Measurements from ENCODE around the gene FOXA2.
"Not testable (repeated sequence)": the region's sequence is repeated elsewhere in the genome, so short reads cannot be mapped to it uniquely, and the experiment has no call there.

Gene FOXA2

GRCh38 chr20:22554391-22554790, 30.0 kb downstream of the FOXA2 start:
- no peak for TF ChIP-seq POLR2A (IDR thresholded peaks at IDR 0.05; ENCODE audit: low read length)
- no peak for TF ChIP-seq GATA1 (IDR thresholded peaks at IDR 0.05; ENCODE audit: low read depth, low read length)
- no peak for DNase-seq

- not testable (repeated sequence) for DNase-seq
Measured at GRCh38 chr20:22550514-22550913, 33.9 kb downstream of the FOXA2 start.

GRCh38 chr20:22548040-22548439, 36.3 kb downstream of the FOXA2 start:
- TF ChIP-seq GATA1 (IDR thresholded peaks at IDR 0.05; ENCODE audit: low read depth, low read length): no peak
- no peak for TF ChIP-seq POLR2A (IDR thresholded peaks at IDR 0.05; ENCODE audit: low read length)
- DNase-seq: no peak

- TF ChIP-seq POLR2A (IDR thresholded peaks at IDR 0.05; ENCODE audit: low read length) (no peak), GATA1 (IDR thresholded peaks at IDR 0.05; ENCODE audit: low read depth, low read length) (no peak)
- DNase-seq: no peak
Measured at GRCh38 chr20:22546344-22546743, 38.0 kb downstream of the FOXA2 start.

GRCh38 chr20:22545045-22545444, 39.3 kb downstream of the FOXA2 start:
- no peak for DNase-seq
- TF ChIP-seq GATA1 (IDR thresholded peaks at IDR 0.05; ENCODE audit: low read depth, low read length): no peak
- TF ChIP-seq POLR2A (IDR thresholded peaks at IDR 0.05; ENCODE audit: low read length): no peak

GRCh38 chr20:22544462-22544861, 39.9 kb downstream of the FOXA2 start:
- no peak for TF ChIP-seq POLR2A (IDR thresholded peaks at IDR 0.05; ENCODE audit: low read length)
- no peak for TF ChIP-seq GATA1 (IDR thresholded peaks at IDR 0.05; ENCODE audit: low read depth, low read length)
- DNase-seq: no peak

- TF ChIP-seq GATA1 (IDR thresholded peaks at IDR 0.05; ENCODE audit: low read depth, low read length) (no peak), POLR2A (IDR thresholded peaks at IDR 0.05; ENCODE audit: low read length) (no peak)
- no peak for DNase-seq
Measured at GRCh38 chr20:22542427-22542826, 41.9 kb downstream of the FOXA2 start.

GRCh38 chr20:22540832-22541231, 43.5 kb downstream of the FOXA2 start:
- TF ChIP-seq POLR2A (IDR thresholded peaks at IDR 0.05; ENCODE audit: low read length) (no peak), GATA1 (IDR thresholded peaks at IDR 0.05; ENCODE audit: low read depth, low read length) (no peak)
- DNase-seq: no peak

GRCh38 chr20:22536956-22537756, 47.2 kb downstream of the FOXA2 start:
- TF ChIP-seq GATA1 (IDR thresholded peaks at IDR 0.05; ENCODE audit: low read depth, low read length) (no peak), POLR2A (IDR thresholded peaks at IDR 0.05; ENCODE audit: low read length) (no peak)
- no peak for DNase-seq

GRCh38 chr20:22536141-22536828, 48.1 kb downstream of the FOXA2 start:
- no peak for DNase-seq
- TF ChIP-seq GATA1 (IDR thresholded peaks at IDR 0.05; ENCODE audit: low read depth, low read length) (no peak), POLR2A (IDR thresholded peaks at IDR 0.05; ENCODE audit: low read length) (no peak)

- no peak for DNase-seq
- TF ChIP-seq POLR2A (IDR thresholded peaks at IDR 0.05; ENCODE audit: low read length): no peak
- TF ChIP-seq GATA1 (IDR thresholded peaks at IDR 0.05; ENCODE audit: low read depth, low read length): no peak
Measured at GRCh38 chr20:22535483-22535882, 48.9 kb downstream of the FOXA2 start.

- no peak for DNase-seq
- TF ChIP-seq POLR2A (IDR thresholded peaks at IDR 0.05; ENCODE audit: low read length): no peak
- TF ChIP-seq GATA1 (IDR thresholded peaks at IDR 0.05; ENCODE audit: low read depth, low read length): no peak
Measured at GRCh38 chr20:22533823-22534751, 50.3 kb downstream of the FOXA2 start.

GRCh38 chr20:22532598-22532997, 51.8 kb downstream of the FOXA2 start:
- DNase-seq: no peak
- TF ChIP-seq POLR2A (IDR thresholded peaks at IDR 0.05; ENCODE audit: low read length): no peak
- no peak for TF ChIP-seq GATA1 (IDR thresholded peaks at IDR 0.05; ENCODE audit: low read depth, low read length)

- DNase-seq: no peak
- TF ChIP-seq POLR2A (IDR thresholded peaks at IDR 0.05; ENCODE audit: low read length) (no peak), GATA1 (IDR thresholded peaks at IDR 0.05; ENCODE audit: low read depth, low read length) (no peak)
Measured at GRCh38 chr20:22531756-22532155, 52.6 kb downstream of the FOXA2 start.

Data from erythroblast (primary cell).